SK-N-SH (cell line): ENCODE data around the gene SGCA. TPM values are rescaled to one million over a fixed set of nuclear protein-coding genes. Genes with fewer than 3 reads are reported as not detected.

Experiments used
- CTCF ChIA-PET: fragments of 300-600, 350-600 bp; formaldehyde crosslinking; extraction: SDS; loops from one replicate; lab custom pipeline; 2021; lab: Yijun Ruan, JAX
- POLR2A ChIA-PET: fragments of 350-600 bp; sonication (Branson Sonifier 250); formaldehyde crosslinking; extraction: SDS; loops from one replicate; lab custom pipeline; 2020; ENCODE audit warnings: antibody characterized with exemption, inconsistent platforms; lab: Yijun Ruan, JAX
- DNase-seq: peaks from one replicate; pipeline ENCODE4 v3.0.0; 2012
- H2AFZ ChIP-seq: fragments of 200-600 bp; sonication (generic); 2 replicates; pipeline ENCODE4 v1.8.1; 2016; ENCODE audit warnings: antibody characterized with exemption, mild to moderate bottlenecking, low read depth
- H3F3A ChIP-seq: fragments of 200-600 bp; sonication (generic); replicated peaks from 2 replicates; pipeline ENCODE3; 2016; ENCODE audit warnings: antibody characterized with exemption, mild to moderate bottlenecking; ENCODE audit not compliant: insufficient read depth
- H3K27ac ChIP-seq, 2 experiments: fragments of 200-500 bp in 1 of 2; fragments of 200-600 bp in 1 of 2; sonication (Bioruptor generic) in 1 of 2; sonication (generic), shearing (Covaris generic) in 1 of 2; 2 replicates each; pipeline versions ENCODE4 v1.5.1 to v1.6.1; 2014 to 2016; ENCODE audit warnings: low read depth in 2 of 2, inconsistent platforms in 1 of 2, low read length in 1 of 2, mild to moderate bottlenecking in 1 of 2, mixed read lengths in 1 of 2
- H3K27me3 ChIP-seq: fragments of 200-600 bp; sonication (generic), shearing (Covaris generic); 2 replicates; pipeline ENCODE4 v1.6.1; 2016; ENCODE audit warnings: mixed run types; ENCODE audit not compliant: insufficient read depth
- H3K36me3 ChIP-seq, 2 experiments: fragments of 200-500 bp in 1 of 2; fragments of 200-600 bp in 1 of 2; sonication (Bioruptor generic) in 1 of 2; sonication (generic) in 1 of 2; replicated peaks in 1 of 2; 2 replicates each; pipeline versions ENCODE3 to v1.5.1; 2014 to 2016; ENCODE audit warnings: low read length in 1 of 2, mild to moderate bottlenecking in 1 of 2; ENCODE audit not compliant: insufficient read depth in 2 of 2, control insufficient read depth in 1 of 2
- H3K4me1 ChIP-seq, 2 experiments: fragments of 200-500 bp in 1 of 2; fragments of 200-600 bp in 1 of 2; sonication (Bioruptor generic) in 1 of 2; sonication (generic), shearing (Covaris generic) in 1 of 2; 2 replicates each; pipeline versions ENCODE4 v1.5.1 to v1.6.1; 2014 to 2016; ENCODE audit warnings: low read depth in 1 of 2, low read length in 1 of 2, mixed run types in 1 of 2; ENCODE audit not compliant: insufficient read depth in 2 of 2, control insufficient read depth in 1 of 2
- H3K4me2 ChIP-seq: fragments of 200-600 bp; sonication (generic), shearing (Covaris generic); 2 replicates; pipeline ENCODE4 v1.6.1; 2017; ENCODE audit warnings: mixed run types
- H3K4me3 ChIP-seq, 2 experiments: fragments of 200-500 bp in 1 of 2; fragments of 200-600 bp in 1 of 2; sonication (Bioruptor generic) in 1 of 2; sonication (generic), shearing (Covaris generic) in 1 of 2; 2 replicates each; pipeline versions ENCODE4 v1.5.1 to v1.8.1; 2014 to 2016; ENCODE audit warnings: low read depth in 2 of 2, inconsistent platforms in 1 of 2, low read length in 1 of 2, mild to moderate bottlenecking in 1 of 2, mixed read lengths in 1 of 2, moderate library complexity in 1 of 2
- H3K79me2 ChIP-seq: fragments of 200-600 bp; sonication (generic); 2 replicates; pipeline ENCODE4 v1.8.1; 2017; ENCODE audit warnings: mild to moderate bottlenecking; ENCODE audit not compliant: insufficient read depth
- H3K9ac ChIP-seq: fragments of 200-600 bp; sonication (generic); 2 replicates; pipeline ENCODE4 v1.6.1; 2017; ENCODE audit warnings: mixed run types
- H3K9me2 ChIP-seq: fragments of 200-600 bp; sonication (generic); 2 replicates; pipeline ENCODE4 v1.6.1; 2017; ENCODE audit warnings: mixed run types
- H3K9me3 ChIP-seq: fragments of 200-600 bp; sonication (generic); 2 replicates; pipeline ENCODE4 v1.6.1; 2017; ENCODE audit warnings: mixed run types, mild to moderate bottlenecking, moderate library complexity
- H4K20me1 ChIP-seq: fragments of 200-600 bp; sonication (generic); 2 replicates; pipeline ENCODE4 v1.6.1; 2017; ENCODE audit warnings: mild to moderate bottlenecking, mixed run types; ENCODE audit not compliant: insufficient read depth
- ELF1 ChIP-seq: IDR thresholded peaks from 2 replicates; pipeline ENCODE4 v1.4.0; 2012
- EZH2phosphoT487 ChIP-seq: fragments of 200-600 bp; sonication (generic); IDR thresholded peaks from 2 replicates; pipeline ENCODE4 v1.6.1; 2017; ENCODE audit warnings: low read depth, mixed run types, mild to moderate bottlenecking, antibody characterized with exemption, moderate library complexity, borderline replicate concordance
- FOSL2 ChIP-seq: IDR thresholded peaks from 2 replicates; pipeline ENCODE4 v1.4.0; 2012; ENCODE audit warnings: low read depth, mild to moderate bottlenecking, moderate library complexity, borderline replicate concordance
- GATA2 ChIP-seq: sonication (generic); formaldehyde crosslinking; IDR thresholded peaks from 2 replicates; pipeline ENCODE4 v1.5.0; 2020; ENCODE audit warnings: mild to moderate bottlenecking, missing genetic modification reagents
- MEF2A ChIP-seq: IDR thresholded peaks from 2 replicates; pipeline ENCODE4 v1.4.0; 2012; ENCODE audit warnings: low read depth, borderline replicate concordance
- MXI1 ChIP-seq: IDR thresholded peaks from 2 replicates; pipeline ENCODE4 v1.6.1; 2012; ENCODE audit warnings: mild to moderate bottlenecking, low read depth, low read length, improper control_type of control experiment
- NRF1 ChIP-seq: IDR thresholded peaks from 2 replicates; pipeline ENCODE4 v1.6.1; 2012; ENCODE audit warnings: low read depth, mild to moderate bottlenecking, low read length
- POLR2AphosphoS5 ChIP-seq: IDR thresholded peaks from 2 replicates; pipeline ENCODE4 v1.6.1; 2012; ENCODE audit warnings: low read depth, low read length
- RAD21 ChIP-seq: IDR thresholded peaks from 2 replicates; pipeline ENCODE4 v1.6.1; 2012; ENCODE audit warnings: mild to moderate bottlenecking, low read length
- RCOR1 ChIP-seq: fragments of 150-350 bp; IDR thresholded peaks from 2 replicates; pipeline ENCODE4 v1.6.1; 2017; ENCODE audit warnings: antibody characterized with exemption, low read length
- SMC3 ChIP-seq: IDR thresholded peaks from 2 replicates; pipeline ENCODE4 v1.6.1; 2012; ENCODE audit warnings: low read depth, low read length, improper control_type of control experiment
- TEAD4 ChIP-seq: IDR thresholded peaks from 2 replicates; pipeline ENCODE4 v1.4.0; 2012; ENCODE audit warnings: mild to moderate bottlenecking, borderline replicate concordance; ENCODE audit not compliant: insufficient read depth
- WGBS: methylation state at CpG from one replicate; pipeline ENCODE4 v1.1.6; 2017; ENCODE audit warnings: low lambda C conversion rate; 5-methylcytosine and 5-hydroxymethylcytosine counted together
- polyA plus RNA-seq, 3 experiments: library from polyadenylated mRNA; depleted of rRNA; stranded (reverse); fragments of >200 nt; gene quantifications; 2 replicates each; pipeline ENCODE4 v1.2.3, GENCODE V29; 2012
- TF ChIP-seq, protein P1 (sequence below): fragments of 150-350 bp; IDR thresholded peaks from 2 replicates; pipeline ENCODE4 v1.6.1; 2016; ENCODE audit warnings: mild to moderate bottlenecking, low read depth, low read length
- TF ChIP-seq, protein P2 (sequence below): IDR thresholded peaks from 2 replicates; pipeline ENCODE4 v1.6.1; 2012; ENCODE audit warnings: mild to moderate bottlenecking, low read depth, low read length, moderate library complexity
- TF ChIP-seq, protein P3 (sequence below): fragments of 200-600 bp; sonication (generic); IDR thresholded peaks from 2 replicates; pipeline ENCODE4 v1.6.1; 2017; ENCODE audit warnings: antibody characterized with exemption, mild to moderate bottlenecking, moderate library complexity
- TF ChIP-seq, protein P4 (sequence below): IDR thresholded peaks from 2 replicates; pipeline ENCODE4 v1.4.0; 2012; ENCODE audit warnings: low read depth, borderline replicate concordance
- TF ChIP-seq, protein P5 (sequence below): IDR thresholded peaks from 2 replicates; pipeline ENCODE4 v1.4.0; 2012; ENCODE audit warnings: low read depth, borderline replicate concordance

SGCA gene
- polyA plus RNA-seq, 1 of the 3 experiments (the other 2 are of a cell fraction): not detected

- TF ChIP-seq, protein P1, sequence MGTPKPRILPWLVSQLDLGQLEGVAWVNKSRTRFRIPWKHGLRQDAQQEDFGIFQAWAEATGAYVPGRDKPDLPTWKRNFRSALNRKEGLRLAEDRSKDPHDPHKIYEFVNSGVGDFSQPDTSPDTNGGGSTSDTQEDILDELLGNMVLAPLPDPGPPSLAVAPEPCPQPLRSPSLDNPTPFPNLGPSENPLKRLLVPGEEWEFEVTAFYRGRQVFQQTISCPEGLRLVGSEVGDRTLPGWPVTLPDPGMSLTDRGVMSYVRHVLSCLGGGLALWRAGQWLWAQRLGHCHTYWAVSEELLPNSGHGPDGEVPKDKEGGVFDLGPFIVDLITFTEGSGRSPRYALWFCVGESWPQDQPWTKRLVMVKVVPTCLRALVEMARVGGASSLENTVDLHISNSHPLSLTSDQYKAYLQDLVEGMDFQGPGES: no peak
- no peak for TF ChIP-seq NRF1
- TF ChIP-seq MEF2A: no peak
- TF ChIP-seq POLR2AphosphoS5: no peak
- TF ChIP-seq, protein P2, sequence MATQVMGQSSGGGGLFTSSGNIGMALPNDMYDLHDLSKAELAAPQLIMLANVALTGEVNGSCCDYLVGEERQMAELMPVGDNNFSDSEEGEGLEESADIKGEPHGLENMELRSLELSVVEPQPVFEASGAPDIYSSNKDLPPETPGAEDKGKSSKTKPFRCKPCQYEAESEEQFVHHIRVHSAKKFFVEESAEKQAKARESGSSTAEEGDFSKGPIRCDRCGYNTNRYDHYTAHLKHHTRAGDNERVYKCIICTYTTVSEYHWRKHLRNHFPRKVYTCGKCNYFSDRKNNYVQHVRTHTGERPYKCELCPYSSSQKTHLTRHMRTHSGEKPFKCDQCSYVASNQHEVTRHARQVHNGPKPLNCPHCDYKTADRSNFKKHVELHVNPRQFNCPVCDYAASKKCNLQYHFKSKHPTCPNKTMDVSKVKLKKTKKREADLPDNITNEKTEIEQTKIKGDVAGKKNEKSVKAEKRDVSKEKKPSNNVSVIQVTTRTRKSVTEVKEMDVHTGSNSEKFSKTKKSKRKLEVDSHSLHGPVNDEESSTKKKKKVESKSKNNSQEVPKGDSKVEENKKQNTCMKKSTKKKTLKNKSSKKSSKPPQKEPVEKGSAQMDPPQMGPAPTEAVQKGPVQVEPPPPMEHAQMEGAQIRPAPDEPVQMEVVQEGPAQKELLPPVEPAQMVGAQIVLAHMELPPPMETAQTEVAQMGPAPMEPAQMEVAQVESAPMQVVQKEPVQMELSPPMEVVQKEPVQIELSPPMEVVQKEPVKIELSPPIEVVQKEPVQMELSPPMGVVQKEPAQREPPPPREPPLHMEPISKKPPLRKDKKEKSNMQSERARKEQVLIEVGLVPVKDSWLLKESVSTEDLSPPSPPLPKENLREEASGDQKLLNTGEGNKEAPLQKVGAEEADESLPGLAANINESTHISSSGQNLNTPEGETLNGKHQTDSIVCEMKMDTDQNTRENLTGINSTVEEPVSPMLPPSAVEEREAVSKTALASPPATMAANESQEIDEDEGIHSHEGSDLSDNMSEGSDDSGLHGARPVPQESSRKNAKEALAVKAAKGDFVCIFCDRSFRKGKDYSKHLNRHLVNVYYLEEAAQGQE: no peak
- TF ChIP-seq, protein P3, sequence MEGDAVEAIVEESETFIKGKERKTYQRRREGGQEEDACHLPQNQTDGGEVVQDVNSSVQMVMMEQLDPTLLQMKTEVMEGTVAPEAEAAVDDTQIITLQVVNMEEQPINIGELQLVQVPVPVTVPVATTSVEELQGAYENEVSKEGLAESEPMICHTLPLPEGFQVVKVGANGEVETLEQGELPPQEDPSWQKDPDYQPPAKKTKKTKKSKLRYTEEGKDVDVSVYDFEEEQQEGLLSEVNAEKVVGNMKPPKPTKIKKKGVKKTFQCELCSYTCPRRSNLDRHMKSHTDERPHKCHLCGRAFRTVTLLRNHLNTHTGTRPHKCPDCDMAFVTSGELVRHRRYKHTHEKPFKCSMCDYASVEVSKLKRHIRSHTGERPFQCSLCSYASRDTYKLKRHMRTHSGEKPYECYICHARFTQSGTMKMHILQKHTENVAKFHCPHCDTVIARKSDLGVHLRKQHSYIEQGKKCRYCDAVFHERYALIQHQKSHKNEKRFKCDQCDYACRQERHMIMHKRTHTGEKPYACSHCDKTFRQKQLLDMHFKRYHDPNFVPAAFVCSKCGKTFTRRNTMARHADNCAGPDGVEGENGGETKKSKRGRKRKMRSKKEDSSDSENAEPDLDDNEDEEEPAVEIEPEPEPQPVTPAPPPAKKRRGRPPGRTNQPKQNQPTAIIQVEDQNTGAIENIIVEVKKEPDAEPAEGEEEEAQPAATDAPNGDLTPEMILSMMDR: no peak
- no peak for TF ChIP-seq FOSL2
- no peak for TF ChIP-seq RCOR1
- TF ChIP-seq, protein P4, sequence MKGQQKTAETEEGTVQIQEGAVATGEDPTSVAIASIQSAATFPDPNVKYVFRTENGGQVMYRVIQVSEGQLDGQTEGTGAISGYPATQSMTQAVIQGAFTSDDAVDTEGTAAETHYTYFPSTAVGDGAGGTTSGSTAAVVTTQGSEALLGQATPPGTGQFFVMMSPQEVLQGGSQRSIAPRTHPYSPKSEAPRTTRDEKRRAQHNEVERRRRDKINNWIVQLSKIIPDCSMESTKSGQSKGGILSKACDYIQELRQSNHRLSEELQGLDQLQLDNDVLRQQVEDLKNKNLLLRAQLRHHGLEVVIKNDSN: no peak
These were observed 18.7 kb upstream of the SGCA start (continued) for GRCh38 chr17:50146927-50147665.

DNA sequence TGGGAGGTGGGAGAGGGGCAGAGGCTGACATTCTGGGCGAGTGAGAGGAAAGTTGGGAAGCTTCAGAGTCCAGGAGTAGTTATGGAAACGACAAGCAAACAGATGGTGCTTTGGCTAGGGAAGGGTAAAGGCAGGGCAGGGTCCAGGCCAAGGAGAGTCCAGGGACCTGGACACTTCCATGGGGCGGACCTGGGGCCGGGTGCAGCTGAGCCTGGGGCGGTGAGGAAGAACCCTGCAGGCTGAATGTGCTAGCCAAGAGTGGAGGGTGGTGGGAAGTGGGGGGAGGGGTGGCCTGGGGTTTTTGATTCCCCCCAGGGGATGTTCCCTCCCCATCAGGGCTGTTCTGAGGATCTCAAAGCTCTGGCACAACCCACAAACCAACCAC is 18.0 kb upstream of the SGCA start:
- H3K9me2 ChIP-seq: no peaks in the 10 kb centered on the region
- peak overlapping the region; percentile 2 to 54; a peak in 3 of 4 replicates for H3K27ac ChIP-seq
- 35% methylated on average over 5 of the region's 5 CpGs for WGBS
- H4K20me1 ChIP-seq: peaks cover 57% of the 10 kb centered on the region
- peak; percentile 70 for DNase-seq
- peak overlapping the region; percentile 66 to 81 for H3K4me3 ChIP-seq
- peak overlapping the region; percentile 97 for H3K4me2 ChIP-seq
- H3K36me3 ChIP-seq: peaks cover 15 to 30% of the 10 kb centered on the region in 2 experiments
- ChIA-PET CTCF (interaction anchor here (0.7 to 12.8 kb wide), 15 partner anchors 10 to 149 kb away, joined by 3 to 169 read pairs (median 5); partner anchors contain the start of genes COL1A1 and SGCA), POLR2A (interaction anchor here (0.6 to 2.0 kb wide), 3 partner anchors 11 to 53 kb away, joined by 3 to 8 read pairs (median 6); partner anchors contain the start of gene PDK2)
- no peaks in the 10 kb centered on the region for H3K27me3 ChIP-seq
- H3K9ac ChIP-seq: peak overlapping the region; percentile 92
- H3K79me2 ChIP-seq: peaks cover 75% of the 10 kb centered on the region
- H3K4me1 ChIP-seq: peaks cover 27 to 46% of the 10 kb centered on the region in 2 experiments; a peak in 3 of 4 replicates
- no peak overlapping the region for H2AFZ ChIP-seq
- H3K9me3 ChIP-seq: no peaks in the 10 kb centered on the region
- H3F3A ChIP-seq: peaks cover 26% of the 10 kb centered on the region
- TF ChIP-seq MXI1 (no peak), EZH2phosphoT487 (no peak), SMC3 (no peak), GATA2 (CRISPR knock-in tag) (no peak), TEAD4 (no peak), ELF1 (no peak), FOSL2 (no peak), MEF2A (no peak), RAD21 (no peak)
- TF ChIP-seq, protein P3: no peak
- TF ChIP-seq, protein P5, sequence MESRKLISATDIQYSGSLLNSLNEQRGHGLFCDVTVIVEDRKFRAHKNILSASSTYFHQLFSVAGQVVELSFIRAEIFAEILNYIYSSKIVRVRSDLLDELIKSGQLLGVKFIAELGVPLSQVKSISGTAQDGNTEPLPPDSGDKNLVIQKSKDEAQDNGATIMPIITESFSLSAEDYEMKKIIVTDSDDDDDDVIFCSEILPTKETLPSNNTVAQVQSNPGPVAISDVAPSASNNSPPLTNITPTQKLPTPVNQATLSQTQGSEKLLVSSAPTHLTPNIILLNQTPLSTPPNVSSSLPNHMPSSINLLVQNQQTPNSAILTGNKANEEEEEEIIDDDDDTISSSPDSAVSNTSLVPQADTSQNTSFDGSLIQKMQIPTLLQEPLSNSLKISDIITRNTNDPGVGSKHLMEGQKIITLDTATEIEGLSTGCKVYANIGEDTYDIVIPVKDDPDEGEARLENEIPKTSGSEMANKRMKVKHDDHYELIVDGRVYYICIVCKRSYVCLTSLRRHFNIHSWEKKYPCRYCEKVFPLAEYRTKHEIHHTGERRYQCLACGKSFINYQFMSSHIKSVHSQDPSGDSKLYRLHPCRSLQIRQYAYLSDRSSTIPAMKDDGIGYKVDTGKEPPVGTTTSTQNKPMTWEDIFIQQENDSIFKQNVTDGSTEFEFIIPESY: no peak
